Calu3 (cell line): Measurements from ENCODE around the gene CMC2. TPM values are rescaled to one million over a fixed set of nuclear protein-coding genes. Genes with fewer than 3 reads are reported as not detected.
A peak's percentile ranks its signal among the peaks of the same experiment; 100 is the strongest.

Experiments
- BruUV-seq: library from RNA; stranded (reverse); fragments of 400-500 nt; replicated peaks from 2 replicates; lab custom pipeline; 2021; lab: Mats Ljungman, UMichigan
- CTCF ChIA-PET: fragments of 300-600 bp; sonication (Branson Sonifier 250); formaldehyde crosslinking; loops from one replicate; lab custom pipeline; 2022; ENCODE audit warnings: antibody characterized with exemption; lab: Charles Lee
- DNase-seq: peaks from one replicate; pipeline ENCODE4 v3.0.0; 2022
- H3K27ac Mint-ChIP-seq: one replicate; pipeline ENCODE4 v1.8.0; 2022; ENCODE audit warnings: mixed read lengths; ENCODE audit not compliant: unreplicated experiment
- H3K27me3 Mint-ChIP-seq: one replicate; pipeline ENCODE4 v1.8.0; 2022; ENCODE audit warnings: mixed read lengths; ENCODE audit not compliant: unreplicated experiment
- H3K36me3 Mint-ChIP-seq: one replicate; pipeline ENCODE4 v1.8.0; 2022; ENCODE audit warnings: mild to moderate bottlenecking, moderate library complexity, mixed read lengths; ENCODE audit not compliant: insufficient read depth, unreplicated experiment
- H3K4me1 Mint-ChIP-seq: one replicate; pipeline ENCODE4 v1.8.0; 2022; ENCODE audit warnings: mild to moderate bottlenecking, low read depth, mixed read lengths; ENCODE audit not compliant: unreplicated experiment
- H3K4me3 Mint-ChIP-seq: one replicate; pipeline ENCODE4 v1.8.0; 2022; ENCODE audit warnings: mild to moderate bottlenecking, low read depth, moderate library complexity, mixed read lengths; ENCODE audit not compliant: unreplicated experiment
- H3K9me3 Mint-ChIP-seq: one replicate; pipeline ENCODE4 v1.8.0; 2022; ENCODE audit warnings: low read depth, mixed read lengths; ENCODE audit not compliant: unreplicated experiment
- intact Hi-C: fragments of 100-400 bp; cut with micrococcal nuclease; formaldehyde crosslinking; loops from one replicate; pipeline ENCODE4 v1.10.0; 2022; ENCODE audit not compliant: unreplicated experiment
- total RNA-seq: library from RNA; stranded (reverse); gene quantifications from 2 replicates; pipeline ENCODE4 v1.2.3, GENCODE V29; 2022
- TF ChIP-seq, protein P1 (sequence below): fragments of 200-600 bp; IDR thresholded peaks from one replicate; pipeline ENCODE4 v1.8.0; 2022; ENCODE audit warnings: antibody characterized with exemption; ENCODE audit not compliant: unreplicated experiment

CMC2 gene
- total RNA-seq, 1 experiment from 2014 or later, result 123 TPM

DNA sequence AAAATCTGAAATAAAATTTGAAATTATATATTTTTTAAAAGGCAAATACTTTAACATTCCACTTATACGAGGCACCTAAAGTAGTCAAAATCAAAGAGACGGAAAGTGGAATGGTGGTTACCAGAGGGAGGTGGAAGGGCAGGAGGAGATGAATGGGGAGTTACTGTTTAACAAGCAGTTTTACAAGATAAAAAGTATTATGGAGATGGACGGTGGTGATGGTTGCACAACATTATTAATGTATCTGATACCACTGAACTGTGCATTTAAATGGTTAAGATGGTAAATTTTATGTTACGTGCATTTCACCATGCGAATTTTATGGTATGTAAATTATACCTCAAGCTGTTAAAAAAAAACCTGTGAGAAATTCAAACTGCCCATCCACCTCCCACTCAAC lies 5.4 kb downstream of the CMC2 start:
- no TSS peak for BruUV-seq
- H3K9me3 Mint-ChIP-seq, result no peaks in the 10 kb centered on the region
- no peak for DNase-seq
- intact Hi-C loops, result loop anchor here (10.0 kb wide), 1 partner anchor 723 kb away; no protein-coding TSS in a partner anchor
- no peak overlapping the region for H3K4me3 Mint-ChIP-seq
- peaks cover 71% of the 10 kb centered on the region for H3K4me1 Mint-ChIP-seq
- H3K36me3 Mint-ChIP-seq, result peaks cover 44% of the 10 kb centered on the region
- no peak overlapping the region for H3K27ac Mint-ChIP-seq
- H3K27me3 Mint-ChIP-seq, result no peaks in the 10 kb centered on the region
- CTCF ChIA-PET, result interaction anchor here (0.7 kb wide), 1 partner anchor 290 kb away, joined by 3 read pairs; no protein-coding TSS in a partner anchor
- TF ChIP-seq, protein P1, sequence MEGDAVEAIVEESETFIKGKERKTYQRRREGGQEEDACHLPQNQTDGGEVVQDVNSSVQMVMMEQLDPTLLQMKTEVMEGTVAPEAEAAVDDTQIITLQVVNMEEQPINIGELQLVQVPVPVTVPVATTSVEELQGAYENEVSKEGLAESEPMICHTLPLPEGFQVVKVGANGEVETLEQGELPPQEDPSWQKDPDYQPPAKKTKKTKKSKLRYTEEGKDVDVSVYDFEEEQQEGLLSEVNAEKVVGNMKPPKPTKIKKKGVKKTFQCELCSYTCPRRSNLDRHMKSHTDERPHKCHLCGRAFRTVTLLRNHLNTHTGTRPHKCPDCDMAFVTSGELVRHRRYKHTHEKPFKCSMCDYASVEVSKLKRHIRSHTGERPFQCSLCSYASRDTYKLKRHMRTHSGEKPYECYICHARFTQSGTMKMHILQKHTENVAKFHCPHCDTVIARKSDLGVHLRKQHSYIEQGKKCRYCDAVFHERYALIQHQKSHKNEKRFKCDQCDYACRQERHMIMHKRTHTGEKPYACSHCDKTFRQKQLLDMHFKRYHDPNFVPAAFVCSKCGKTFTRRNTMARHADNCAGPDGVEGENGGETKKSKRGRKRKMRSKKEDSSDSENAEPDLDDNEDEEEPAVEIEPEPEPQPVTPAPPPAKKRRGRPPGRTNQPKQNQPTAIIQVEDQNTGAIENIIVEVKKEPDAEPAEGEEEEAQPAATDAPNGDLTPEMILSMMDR, result no peak

DNA sequence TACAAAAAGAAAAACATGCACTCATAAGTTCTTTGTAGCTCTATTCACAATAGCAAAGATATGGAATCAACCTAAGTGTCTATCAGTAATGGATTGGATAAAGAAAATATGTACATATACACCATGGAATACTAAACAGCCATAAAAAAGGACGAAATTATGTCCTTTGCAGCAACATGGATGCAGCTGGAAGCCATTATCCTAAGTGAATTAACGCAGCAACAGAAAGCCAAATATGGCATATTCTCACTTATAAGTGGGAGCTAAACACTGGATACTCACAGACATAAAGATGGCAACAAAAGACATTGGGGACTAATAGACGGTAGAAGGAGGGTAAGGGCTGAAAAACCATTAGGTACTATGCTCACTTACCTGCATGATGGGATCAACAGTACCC lies 5.8 kb downstream of the CMC2 start:
- TF ChIP-seq, protein P1, result no peak
- no peak for DNase-seq
- intact Hi-C loops, result loop anchor here (10.0 kb wide), 1 partner anchor 724 kb away; no protein-coding TSS in a partner anchor
- Mint-ChIP-seq H3K27ac (no peak overlapping the region), H3K9me3 (no peaks in the 10 kb centered on the region), H3K4me1 (peaks cover 70% of the 10 kb centered on the region), H3K36me3 (peaks cover 40% of the 10 kb centered on the region), H3K4me3 (no peak overlapping the region), H3K27me3 (no peaks in the 10 kb centered on the region)
- CTCF ChIA-PET, result no interaction called here
- BruUV-seq, result no TSS peak

DNA sequence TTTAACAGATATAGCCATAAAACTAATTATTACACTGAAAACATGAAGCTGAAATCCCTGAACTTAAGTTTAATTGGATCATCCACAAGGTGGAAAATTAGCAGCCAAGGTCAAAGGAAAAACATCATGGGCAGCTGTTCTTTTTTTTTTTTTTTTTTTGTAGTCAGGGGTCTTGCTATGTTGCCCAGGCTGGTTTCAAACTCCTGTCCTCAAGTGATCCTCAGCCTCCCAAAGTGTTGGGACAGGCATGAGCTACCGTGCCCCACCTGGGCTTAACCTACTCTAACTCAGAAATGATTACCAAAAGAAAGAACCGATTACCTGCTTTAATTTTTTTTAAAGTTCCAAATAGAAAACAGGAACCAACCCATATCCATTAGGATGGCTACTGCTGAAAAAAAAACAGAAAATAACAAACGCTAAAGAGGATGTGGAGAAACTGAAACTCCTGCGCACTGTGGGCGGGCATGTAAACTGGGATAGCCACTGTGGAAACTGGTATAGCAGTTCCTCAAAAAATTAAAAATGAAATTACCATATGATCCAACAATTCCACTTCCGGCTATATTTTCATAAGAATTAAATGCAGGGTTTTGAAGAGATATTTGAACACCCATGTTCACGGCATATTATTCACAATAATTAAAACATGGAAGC lies 8.6 kb downstream of the CMC2 start:
- no TSS peak for BruUV-seq
- Mint-ChIP-seq H3K27ac (peak overlapping the region; percentile 21), H3K27me3 (no peaks in the 10 kb centered on the region), H3K36me3 (peaks cover 19% of the 10 kb centered on the region), H3K9me3 (no peaks in the 10 kb centered on the region), H3K4me1 (peaks cover 72% of the 10 kb centered on the region), H3K4me3 (peak overlapping the region; percentile 27)
- DNase-seq, result no peak
- CTCF ChIA-PET, result interaction anchor here (0.6 to 1.8 kb wide), 3 partner anchors 23 to 152 kb away, joined by 4 read pairs; no protein-coding TSS in a partner anchor
- TF ChIP-seq, protein P1, result no peak
- intact Hi-C loops, result no loop called here

DNA sequence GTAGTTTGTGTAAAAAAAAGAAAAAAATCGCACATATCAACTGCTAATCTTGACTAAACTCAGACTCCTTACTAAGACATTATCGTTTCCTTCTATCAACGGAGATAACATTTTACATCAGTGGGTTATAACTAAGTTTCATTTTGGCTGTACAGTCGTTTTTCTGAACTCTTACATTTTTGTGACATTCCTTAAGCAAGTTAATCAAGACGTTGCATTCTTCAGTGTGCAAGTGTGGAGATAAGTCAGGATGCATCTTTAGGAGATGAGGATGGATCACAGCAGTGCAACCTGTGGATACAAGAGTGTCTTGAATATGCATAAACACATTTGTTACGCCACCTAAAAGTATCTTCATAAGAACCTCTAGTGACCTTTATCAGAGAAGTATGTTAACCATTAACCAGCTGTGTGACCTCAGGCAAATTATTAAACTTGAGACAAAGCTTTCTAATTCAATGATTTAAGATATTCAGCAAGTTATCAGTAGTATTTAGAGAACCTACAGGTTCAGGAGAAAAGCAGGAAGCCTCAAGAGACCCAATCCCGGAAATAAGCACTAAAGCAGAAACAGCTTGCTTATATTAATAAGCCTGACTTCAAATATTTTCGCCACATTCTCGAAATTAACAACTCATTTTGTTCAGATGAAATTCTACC lies 9.4 kb downstream of the CMC2 start:
- Mint-ChIP-seq H3K4me3 (peak overlapping the region; percentile 27), H3K9me3 (no peaks in the 10 kb centered on the region), H3K27ac (peak overlapping the region; percentile 21), H3K36me3 (peaks cover 19% of the 10 kb centered on the region), H3K4me1 (peaks cover 72% of the 10 kb centered on the region), H3K27me3 (no peaks in the 10 kb centered on the region)
- intact Hi-C loops, result no loop called here
- TF ChIP-seq, protein P1, result no peak
- CTCF ChIA-PET, result interaction anchor here (0.6 to 1.8 kb wide), 5 partner anchors 15 to 153 kb away, joined by 3 to 4 read pairs (median 4); no protein-coding TSS in a partner anchor
- BruUV-seq, result no TSS peak
- DNase-seq, result peak; percentile 28
